ENCODE measurements around the gene VPS35L.
A peak's percentile ranks its signal among the peaks of the same experiment; 100 is the strongest.
"Not testable (repeated sequence)": the region's sequence is repeated elsewhere in the genome, so short reads cannot be mapped to it uniquely, and the experiment has no call there.

The VPS35L gene

DNA sequence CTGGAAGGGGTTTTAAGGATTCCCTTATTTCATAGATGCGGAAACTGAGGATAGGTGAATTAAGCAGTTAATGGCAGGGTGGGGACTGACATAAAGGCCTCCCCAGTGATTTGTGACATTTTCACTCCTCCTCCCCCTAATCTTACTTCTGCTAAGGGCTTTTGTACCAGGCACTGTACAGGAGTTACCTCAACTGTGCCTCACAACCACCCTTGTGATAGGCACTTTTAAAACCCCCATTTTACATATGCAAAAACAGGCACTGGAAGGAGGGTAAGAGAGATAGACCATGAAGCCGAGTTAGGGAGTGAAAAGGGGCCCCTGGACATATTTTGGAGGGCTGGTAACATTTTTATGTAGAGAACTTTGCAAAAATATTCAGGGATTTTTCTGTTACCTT, 32.7 kb upstream of the VPS35L start:
- Histone ChIP-seq H3K27ac (ENCODE audit: low read depth, low read length) (no peak overlapping the region), H3K4me1 (ENCODE audit: control insufficient read depth, insufficient read depth, low read length) (peaks cover 3% of the 10 kb centered on the region)

DNA sequence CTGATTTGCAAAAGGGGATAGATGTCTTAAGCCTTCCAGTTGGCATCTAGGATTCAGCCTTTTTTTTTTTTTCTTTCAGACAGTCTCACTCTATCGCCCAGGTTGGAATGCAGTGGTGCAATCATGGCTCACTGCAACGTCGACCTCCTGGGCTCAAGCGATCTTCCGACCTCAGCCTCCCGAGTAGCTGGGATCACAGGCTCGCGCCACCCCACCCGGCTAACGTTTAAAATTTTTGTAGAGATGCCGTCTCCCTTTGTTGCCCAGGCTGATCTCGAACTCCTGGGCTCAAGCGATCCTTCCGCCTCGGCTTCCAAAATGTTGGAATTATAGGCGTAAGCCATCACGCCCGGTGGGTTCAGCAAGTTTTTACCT, 32.3 kb upstream of the VPS35L start:
- no peaks in the 10 kb centered on the region for H3K27me3 ChIP-seq (ENCODE audit: control insufficient read depth, insufficient read depth, low read length)
- H3K27ac ChIP-seq (ENCODE audit: low read depth, low read length), result no peak overlapping the region
- no peak overlapping the region for H3K9ac ChIP-seq (ENCODE audit: low read length)
- peaks cover 3% of the 10 kb centered on the region for H3K4me1 ChIP-seq (ENCODE audit: control insufficient read depth, insufficient read depth, low read length)
- no peak overlapping the region for H3K4me3 ChIP-seq (ENCODE audit: low read length)
- no peaks in the 10 kb centered on the region for H3K36me3 ChIP-seq (ENCODE audit: control insufficient read depth, insufficient read depth, low read length)

More for the DNA sequence above, 32.7 kb upstream of the VPS35L start:
- Histone ChIP-seq H3K9ac (ENCODE audit: low read length) (no peak overlapping the region), H3K36me3 (ENCODE audit: control insufficient read depth, insufficient read depth, low read length) (no peaks in the 10 kb centered on the region), H3K27me3 (ENCODE audit: control insufficient read depth, insufficient read depth, low read length) (no peaks in the 10 kb centered on the region), H3K4me3 (ENCODE audit: low read length) (no peak overlapping the region)

DNA sequence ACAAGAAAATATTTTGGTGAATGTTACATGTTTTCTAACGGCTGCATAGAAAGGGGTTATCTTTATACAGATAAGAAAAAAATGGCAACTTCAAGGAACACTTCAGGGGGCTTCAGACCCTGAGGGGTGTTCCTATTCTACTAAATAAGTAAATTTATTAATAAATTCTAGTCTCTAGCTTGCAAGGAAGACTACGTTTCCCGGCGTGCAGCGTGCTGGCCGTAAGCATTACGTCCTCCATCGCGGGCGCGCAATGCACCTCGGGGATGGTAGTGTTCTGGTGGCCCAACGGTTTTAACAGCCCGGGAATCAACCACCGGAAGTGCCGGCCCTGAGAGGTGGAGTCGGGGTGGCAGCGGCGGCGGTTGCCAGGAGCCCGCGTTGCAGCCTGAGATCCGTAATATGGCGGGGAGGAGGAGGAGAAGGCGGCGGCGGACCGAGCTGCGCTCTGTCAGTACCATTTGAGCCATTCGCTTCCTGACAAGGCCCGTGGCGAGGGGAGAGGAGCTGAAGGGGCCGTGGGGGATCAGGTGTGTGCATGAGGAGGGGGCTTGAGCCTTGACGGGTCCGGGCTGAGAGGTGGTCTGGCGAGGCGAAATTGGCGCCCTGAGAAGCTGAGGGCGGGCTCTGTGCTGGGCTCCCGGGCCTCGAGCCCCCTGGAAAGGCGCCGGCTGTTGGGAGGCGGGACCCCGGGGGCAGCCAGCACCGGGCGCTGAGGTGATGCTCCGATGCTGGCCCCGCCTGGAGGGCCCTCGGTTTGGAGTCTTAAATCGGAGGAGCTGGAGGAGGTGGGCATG, 31.7 kb upstream of the VPS35L start, which contains the start of gene CCP110:
Gene CCP110, plus strand, starts transcription at position 384 of the 797 bp plus-strand sequence. CDS start 3,940 bp downstream, outside the sequence.
- peak within 1 kb of the TSS; percentile 45 for H3K9ac ChIP-seq (ENCODE audit: low read length)
- H3K4me3 ChIP-seq (ENCODE audit: low read length), result peak within 1 kb of the TSS; percentile 98
- peaks cover 3% of the 10 kb centered on the region for H3K4me1 ChIP-seq (ENCODE audit: control insufficient read depth, insufficient read depth, low read length)
- no peaks in the 10 kb centered on the region for H3K36me3 ChIP-seq (ENCODE audit: control insufficient read depth, insufficient read depth, low read length)
- H3K27ac ChIP-seq (ENCODE audit: low read depth, low read length), result no peak within 1 kb of the TSS
- no peaks in the 10 kb centered on the region for H3K27me3 ChIP-seq (ENCODE audit: control insufficient read depth, insufficient read depth, low read length)

DNA sequence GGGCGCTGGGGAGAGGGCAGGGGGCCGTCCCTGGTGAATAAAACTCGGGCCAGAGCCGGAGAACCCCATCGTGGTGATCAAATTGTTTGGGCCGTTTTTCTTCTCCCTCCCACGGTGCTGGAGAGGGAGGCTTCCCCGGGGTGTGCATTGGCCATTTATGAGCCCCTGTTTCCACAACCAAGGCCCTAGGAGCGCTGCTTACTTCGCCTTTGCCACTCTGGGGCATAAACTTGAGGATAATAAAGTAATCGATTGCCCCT, 31.2 kb upstream of the VPS35L start:
- Histone ChIP-seq H3K4me1 (ENCODE audit: control insufficient read depth, insufficient read depth, low read length) (peaks cover 3% of the 10 kb centered on the region), H3K4me3 (ENCODE audit: low read length) (peak overlapping the region; percentile 98), H3K36me3 (ENCODE audit: control insufficient read depth, insufficient read depth, low read length) (no peaks in the 10 kb centered on the region), H3K27me3 (ENCODE audit: control insufficient read depth, insufficient read depth, low read length) (no peaks in the 10 kb centered on the region), H3K9ac (ENCODE audit: low read length) (peak overlapping the region; percentile 2), H3K27ac (ENCODE audit: low read depth, low read length) (no peak overlapping the region)

DNA sequence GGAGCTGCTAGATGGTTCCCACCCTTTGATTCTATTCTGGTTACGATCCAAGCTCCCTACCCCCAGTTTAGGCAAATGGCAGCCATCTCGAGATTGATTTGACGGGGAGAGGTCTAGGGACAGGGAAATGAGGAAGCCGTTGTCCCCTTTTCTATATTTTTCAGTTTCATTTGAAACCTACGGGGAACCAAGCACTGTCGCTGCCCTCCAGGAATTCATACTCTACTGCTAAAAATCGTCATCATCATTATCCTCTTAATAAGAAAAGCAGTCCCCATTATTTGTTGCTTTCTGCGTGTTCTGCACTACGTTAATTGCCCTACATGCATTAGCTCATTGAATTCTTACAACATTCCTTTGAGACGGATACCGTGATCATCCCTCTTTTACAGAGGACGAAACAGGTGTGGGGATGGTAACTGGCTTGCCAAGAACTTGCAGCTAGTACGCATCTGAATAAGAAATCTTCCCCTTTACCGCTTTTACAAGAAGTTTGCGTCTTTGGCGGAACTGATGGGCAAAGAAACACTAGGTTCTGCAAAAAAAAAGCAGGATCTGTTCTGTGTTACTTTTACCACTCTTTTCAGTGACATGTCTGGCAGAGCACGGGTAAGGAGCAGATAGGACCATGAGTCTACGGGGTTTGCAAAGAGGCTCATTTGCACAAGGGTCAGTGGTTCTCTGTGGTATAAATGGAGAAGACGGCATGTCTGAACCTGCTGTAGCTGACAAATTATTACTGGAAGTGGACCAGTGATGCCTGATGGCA, 30.7 kb upstream of the VPS35L start:
- H3K36me3 ChIP-seq (ENCODE audit: control insufficient read depth, insufficient read depth, low read length), result no peaks in the 10 kb centered on the region
- peaks cover 3% of the 10 kb centered on the region for H3K4me1 ChIP-seq (ENCODE audit: control insufficient read depth, insufficient read depth, low read length)
- peak overlapping the region; percentile 2 for H3K9ac ChIP-seq (ENCODE audit: low read length)
- no peaks in the 10 kb centered on the region for H3K27me3 ChIP-seq (ENCODE audit: control insufficient read depth, insufficient read depth, low read length)
- H3K27ac ChIP-seq (ENCODE audit: low read depth, low read length), result no peak overlapping the region
- peak overlapping the region; percentile 98 for H3K4me3 ChIP-seq (ENCODE audit: low read length)

DNA sequence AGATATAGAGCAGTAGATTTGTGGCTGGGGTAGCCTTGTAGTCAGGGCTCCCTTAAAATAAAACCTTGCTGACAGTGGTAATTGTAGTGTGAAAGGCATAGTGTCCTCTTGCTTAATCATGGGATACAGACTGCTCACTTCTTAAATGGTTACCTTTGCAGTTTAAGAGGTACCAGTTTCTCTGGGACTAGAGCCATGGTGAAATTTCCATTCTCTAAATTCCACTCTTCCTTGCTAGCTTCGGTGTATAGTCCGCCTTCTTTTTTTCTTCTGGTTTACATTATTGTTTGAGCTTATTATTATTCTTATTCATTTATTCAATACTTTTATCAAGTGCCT, 30.1 kb upstream of the VPS35L start:
- Histone ChIP-seq H3K36me3 (ENCODE audit: control insufficient read depth, insufficient read depth, low read length) (no peaks in the 10 kb centered on the region), H3K4me3 (ENCODE audit: low read length) (no peak overlapping the region), H3K27ac (ENCODE audit: low read depth, low read length) (no peak overlapping the region), H3K27me3 (ENCODE audit: control insufficient read depth, insufficient read depth, low read length) (no peaks in the 10 kb centered on the region), H3K9ac (ENCODE audit: low read length) (no peak overlapping the region), H3K4me1 (ENCODE audit: control insufficient read depth, insufficient read depth, low read length) (peaks cover 3% of the 10 kb centered on the region)

DNA sequence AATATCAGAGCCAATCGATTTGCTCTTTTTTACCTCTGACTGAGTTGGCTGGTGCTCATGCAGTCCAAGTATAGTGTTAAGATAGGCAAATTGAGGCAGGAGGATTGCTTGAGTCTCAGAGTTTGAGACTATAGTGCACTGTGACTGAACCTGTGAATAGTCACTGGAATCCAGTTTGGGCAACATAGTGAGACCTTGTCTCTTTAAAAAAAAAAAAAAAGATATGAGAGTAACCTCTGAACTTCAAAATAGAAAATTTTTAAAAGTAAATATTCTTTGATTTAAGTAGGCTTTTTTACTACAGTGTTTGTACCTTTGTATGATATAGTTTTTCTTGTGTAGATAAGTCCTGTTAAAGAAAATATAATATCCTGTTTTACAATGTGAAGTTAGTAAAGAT, 28.3 kb upstream of the VPS35L start:
- Histone ChIP-seq H3K4me1 (ENCODE audit: control insufficient read depth, insufficient read depth, low read length) (no peaks in the 10 kb centered on the region), H3K27me3 (ENCODE audit: control insufficient read depth, insufficient read depth, low read length) (no peaks in the 10 kb centered on the region), H3K9ac (ENCODE audit: low read length) (no peak overlapping the region), H3K27ac (ENCODE audit: low read depth, low read length) (no peak overlapping the region), H3K4me3 (ENCODE audit: low read length) (no peak overlapping the region), H3K36me3 (ENCODE audit: control insufficient read depth, insufficient read depth, low read length) (no peaks in the 10 kb centered on the region)

DNA sequence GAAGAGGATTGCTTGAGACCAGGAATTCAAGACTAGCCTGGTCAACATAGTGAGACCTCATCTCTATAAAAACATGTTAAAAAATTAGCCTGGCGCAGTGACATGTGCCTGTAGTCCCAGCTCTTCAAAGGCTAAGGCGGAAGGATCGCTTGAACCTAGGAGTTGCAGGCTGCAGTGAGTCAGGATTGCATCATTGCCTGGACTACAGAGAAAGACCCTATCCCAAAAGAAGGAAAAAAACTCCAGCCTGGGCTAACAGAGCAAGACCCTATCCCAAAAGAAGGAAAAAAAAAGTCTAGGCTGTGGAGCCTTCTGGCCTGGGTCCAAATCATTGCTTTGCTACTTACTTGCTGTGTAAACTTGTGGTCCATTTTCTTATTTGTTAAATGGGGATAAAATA, 26.8 kb upstream of the VPS35L start:
- Histone ChIP-seq H3K9ac (ENCODE audit: low read length) (no peak overlapping the region), H3K4me3 (ENCODE audit: low read length) (no peak overlapping the region)

DNA sequence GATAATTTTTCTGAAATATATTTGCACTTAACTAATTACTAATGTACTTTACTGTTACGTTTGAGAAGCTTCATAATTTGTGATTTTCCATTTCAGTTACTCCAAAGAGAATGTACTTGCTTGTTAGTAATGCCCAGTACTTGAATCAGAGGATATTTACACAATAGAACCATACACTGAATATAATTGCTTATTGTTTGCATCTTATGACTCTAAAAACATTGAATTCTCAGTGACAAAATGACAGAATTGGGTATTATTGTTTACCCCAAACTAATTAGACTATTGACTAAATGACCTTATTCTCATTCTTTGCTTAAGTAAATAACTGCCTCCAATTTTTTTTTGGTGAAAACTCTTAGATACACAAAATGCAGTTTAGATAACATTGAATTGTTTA, 22.9 kb upstream of the VPS35L start:
- Histone ChIP-seq H3K4me1 (ENCODE audit: control insufficient read depth, insufficient read depth, low read length) (no peaks in the 10 kb centered on the region), H3K36me3 (ENCODE audit: control insufficient read depth, insufficient read depth, low read length) (peaks cover 3% of the 10 kb centered on the region), H3K4me3 (ENCODE audit: low read length) (no peak overlapping the region), H3K9ac (ENCODE audit: low read length) (no peak overlapping the region), H3K27me3 (ENCODE audit: control insufficient read depth, insufficient read depth, low read length) (no peaks in the 10 kb centered on the region), H3K27ac (ENCODE audit: low read depth, low read length) (no peak overlapping the region)

More for the DNA sequence above, 26.8 kb upstream of the VPS35L start:
- no peaks in the 10 kb centered on the region for H3K36me3 ChIP-seq (ENCODE audit: control insufficient read depth, insufficient read depth, low read length)
- no peaks in the 10 kb centered on the region for H3K27me3 ChIP-seq (ENCODE audit: control insufficient read depth, insufficient read depth, low read length)
- no peak overlapping the region for H3K27ac ChIP-seq (ENCODE audit: low read depth, low read length)
- no peaks in the 10 kb centered on the region for H3K4me1 ChIP-seq (ENCODE audit: control insufficient read depth, insufficient read depth, low read length)

DNA sequence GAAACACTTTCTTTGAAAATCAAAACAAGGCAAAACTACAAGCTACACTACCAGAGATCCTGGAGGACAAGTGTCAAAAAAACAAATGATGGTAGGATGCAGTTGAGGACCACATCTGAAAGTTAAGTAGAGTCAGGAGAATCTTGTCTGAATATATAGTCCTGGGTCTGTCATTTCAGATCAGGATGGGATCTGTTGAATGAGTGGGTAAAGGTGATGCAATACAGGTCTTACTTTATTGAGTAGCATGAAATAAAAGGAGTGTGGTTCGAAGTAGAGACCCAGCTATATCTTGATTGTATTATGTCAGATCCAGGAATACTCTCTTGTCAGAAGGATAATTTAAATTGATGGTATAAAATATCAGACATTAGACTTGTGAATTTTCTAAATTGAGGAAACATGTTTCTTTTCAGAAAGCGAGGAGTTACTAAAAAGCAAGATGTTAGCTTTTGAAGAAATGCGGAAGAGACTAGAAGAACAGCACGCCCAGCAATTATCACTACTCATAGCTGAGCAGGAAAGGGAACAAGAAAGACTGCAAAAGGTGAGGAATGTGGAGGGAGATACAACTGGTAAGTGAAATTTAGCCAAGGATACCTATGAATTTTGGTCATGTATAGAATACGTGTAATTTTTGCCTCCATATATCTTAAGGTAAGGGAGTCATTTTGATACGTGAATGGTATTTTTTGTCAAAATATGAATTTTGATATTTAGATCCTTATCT, 15.1 kb upstream of the VPS35L start:
- Histone ChIP-seq H3K27me3 (ENCODE audit: control insufficient read depth, insufficient read depth, low read length) (no peaks in the 10 kb centered on the region), H3K4me1 (ENCODE audit: control insufficient read depth, insufficient read depth, low read length) (no peaks in the 10 kb centered on the region), H3K27ac (ENCODE audit: low read depth, low read length) (no peak overlapping the region), H3K36me3 (ENCODE audit: control insufficient read depth, insufficient read depth, low read length) (peaks cover 9% of the 10 kb centered on the region), H3K4me3 (ENCODE audit: low read length) (no peak overlapping the region), H3K9ac (ENCODE audit: low read length) (no peak overlapping the region)

DNA sequence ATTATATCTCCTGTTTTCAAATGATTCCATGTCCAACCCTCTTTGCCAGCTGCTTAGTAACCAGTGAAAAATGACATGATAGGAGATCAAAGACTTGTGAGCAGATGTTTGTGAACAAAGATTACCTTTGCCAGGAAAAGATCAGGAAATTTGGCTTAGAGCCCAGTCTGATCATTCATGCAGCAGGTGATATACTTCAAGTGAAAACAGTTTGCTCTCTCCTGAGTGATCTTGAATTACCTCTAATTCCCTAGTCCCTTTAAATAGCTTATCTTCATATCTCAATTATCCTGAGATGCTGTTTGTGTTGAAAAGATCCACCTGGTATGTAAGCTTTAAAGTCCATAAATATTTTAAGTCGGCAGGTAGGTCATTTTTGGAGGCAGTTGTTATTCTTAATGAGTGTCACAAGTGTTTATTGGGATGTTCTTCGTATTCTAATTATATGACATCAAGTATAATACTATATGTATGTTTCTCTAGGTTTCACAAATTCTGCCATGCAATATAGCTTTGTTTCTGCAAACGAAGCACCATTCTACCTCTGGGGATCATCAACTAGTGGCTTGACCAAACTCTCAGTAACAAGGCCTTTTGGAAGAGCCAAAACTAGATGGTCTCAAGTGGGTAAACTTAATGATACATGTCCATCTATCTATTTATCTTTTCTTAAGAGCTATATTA, 13.2 kb upstream of the VPS35L start:
- no peaks in the 10 kb centered on the region for H3K4me1 ChIP-seq (ENCODE audit: control insufficient read depth, insufficient read depth, low read length)
- H3K27ac ChIP-seq (ENCODE audit: low read depth, low read length), result no peak overlapping the region
- H3K9ac ChIP-seq (ENCODE audit: low read length), result no peak overlapping the region
- peaks cover 6% of the 10 kb centered on the region for H3K36me3 ChIP-seq (ENCODE audit: control insufficient read depth, insufficient read depth, low read length)
- no peak overlapping the region for H3K4me3 ChIP-seq (ENCODE audit: low read length)
- no peaks in the 10 kb centered on the region for H3K27me3 ChIP-seq (ENCODE audit: control insufficient read depth, insufficient read depth, low read length)

DNA sequence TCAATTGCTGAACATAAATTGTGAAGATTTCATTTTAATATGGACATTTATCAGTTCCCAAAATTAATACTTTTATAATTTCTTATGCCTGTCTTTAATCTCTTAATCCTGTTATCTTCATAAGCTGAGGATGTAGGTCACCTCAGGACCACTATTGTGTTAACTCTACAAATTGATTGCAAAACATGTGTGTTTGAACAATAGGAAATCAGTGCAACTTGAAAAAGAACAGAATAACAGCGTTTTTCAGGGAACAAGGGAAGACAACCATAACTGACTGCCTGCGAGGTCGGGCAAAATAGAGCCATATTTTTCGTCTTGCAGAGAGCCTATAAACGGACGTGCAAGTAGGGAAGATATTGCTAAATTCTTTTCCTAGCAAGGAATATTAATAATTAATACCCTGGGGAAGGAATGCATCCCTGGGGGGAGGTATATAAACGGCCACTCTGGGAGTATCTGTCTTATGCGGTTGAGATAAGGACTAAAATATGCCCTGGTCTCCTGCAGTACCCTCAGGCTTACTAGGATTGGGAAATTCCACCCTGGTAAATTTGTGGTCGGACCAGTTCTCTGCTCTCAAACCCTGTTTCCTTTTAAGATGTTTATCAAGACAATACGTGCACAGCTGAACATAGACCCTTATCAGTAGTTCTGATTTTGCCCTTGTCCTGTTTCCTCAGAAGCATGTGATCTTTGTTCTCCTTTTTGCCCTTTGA, 12.1 kb upstream of the VPS35L start:
- H3K27me3 ChIP-seq (ENCODE audit: control insufficient read depth, insufficient read depth, low read length); H3K9ac ChIP-seq (ENCODE audit: low read length); H3K27ac ChIP-seq (ENCODE audit: low read depth, low read length); H3K4me1 ChIP-seq (ENCODE audit: control insufficient read depth, insufficient read depth, low read length); H3K36me3 ChIP-seq (ENCODE audit: control insufficient read depth, insufficient read depth, low read length); H3K4me3 ChIP-seq (ENCODE audit: low read length): not testable (repeated sequence)
